ENCODE measurements around the gene OTOF.

OTOF gene

DNA sequence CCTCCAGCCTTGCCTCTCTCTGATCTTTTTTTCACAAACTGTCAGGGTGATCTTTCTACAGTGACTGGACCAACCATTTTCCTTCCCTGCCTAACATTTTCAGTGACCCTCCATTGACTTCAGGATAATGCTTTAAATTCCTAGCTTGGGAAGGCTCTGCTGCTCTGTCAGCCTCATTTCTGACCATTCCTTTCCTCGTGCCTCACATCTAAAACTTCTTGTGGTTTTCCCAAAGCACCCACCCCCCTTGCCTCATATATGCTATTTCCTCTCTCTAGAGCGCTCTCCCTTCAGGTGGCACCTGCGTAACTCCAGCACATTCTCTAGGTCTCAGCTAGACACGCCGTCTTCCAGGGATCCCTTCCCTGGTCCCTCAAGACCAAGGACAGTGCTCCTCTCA is 39.0 kb downstream of the OTOF start:
- no peaks in the 10 kb centered on the region for H3K36me3 ChIP-seq
- no peaks in the 10 kb centered on the region for H3K27me3 ChIP-seq
- no peaks in the 10 kb centered on the region for H3K9me3 ChIP-seq (replicated peaks in 1 of 11)
- H3K4me2 ChIP-seq, result no peak overlapping the region; a peak in 1 of 22 replicates
- H3K9ac ChIP-seq, result no peak overlapping the region
- H3K4me1 ChIP-seq, result 0 out of 20 replicates have a peak, but pooled peaks cover 0 to 5% (median 0%) of the 10 kb centered on the region in 10 experiments
- H3K4me3 ChIP-seq, result no peak overlapping the region
- TF ChIP-seq Cebpa-rat (IDR thresholded peaks at IDR 0.05), result no peak
- H4K20me1 ChIP-seq, result no peaks in the 10 kb centered on the region
- H3K27ac ChIP-seq, result no peak overlapping the region

DNA sequence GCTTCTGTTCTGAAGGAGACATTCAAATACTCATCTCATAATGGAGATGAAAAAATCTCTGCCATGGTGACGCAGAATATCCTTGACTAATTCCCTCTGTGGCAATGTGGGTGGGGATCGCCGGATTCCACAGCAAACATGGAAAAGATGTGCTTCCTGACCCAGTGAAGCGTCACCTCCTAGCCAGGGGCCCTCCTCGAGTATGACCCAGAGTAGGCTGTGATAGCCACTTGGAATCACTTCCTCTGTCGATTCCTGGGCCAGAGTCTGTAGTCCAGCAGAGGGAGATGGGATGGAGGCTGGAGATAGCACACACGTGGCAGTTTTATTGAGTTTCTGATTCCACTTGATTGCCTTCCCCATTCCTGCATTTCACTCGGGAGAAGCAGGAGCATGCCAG is 39.4 kb downstream of the OTOF start:
- no peak for TF ChIP-seq Cebpa-rat (IDR thresholded peaks at IDR 0.05)
- no peak overlapping the region for H3K9ac ChIP-seq
- no peaks in the 10 kb centered on the region for H3K36me3 ChIP-seq
- H3K4me1 ChIP-seq, result 0 out of 20 replicates have a peak, but pooled peaks cover 0 to 5% (median 0%) of the 10 kb centered on the region in 10 experiments
- no peaks in the 10 kb centered on the region for H3K9me3 ChIP-seq (replicated peaks in 1 of 11)
- no peaks in the 10 kb centered on the region for H3K27me3 ChIP-seq
- no peaks in the 10 kb centered on the region for H4K20me1 ChIP-seq
- H3K4me2 ChIP-seq, result no peak overlapping the region; a peak in 1 of 22 replicates
- H3K4me3 ChIP-seq, result no peak overlapping the region
- H3K27ac ChIP-seq, result no peak overlapping the region

DNA sequence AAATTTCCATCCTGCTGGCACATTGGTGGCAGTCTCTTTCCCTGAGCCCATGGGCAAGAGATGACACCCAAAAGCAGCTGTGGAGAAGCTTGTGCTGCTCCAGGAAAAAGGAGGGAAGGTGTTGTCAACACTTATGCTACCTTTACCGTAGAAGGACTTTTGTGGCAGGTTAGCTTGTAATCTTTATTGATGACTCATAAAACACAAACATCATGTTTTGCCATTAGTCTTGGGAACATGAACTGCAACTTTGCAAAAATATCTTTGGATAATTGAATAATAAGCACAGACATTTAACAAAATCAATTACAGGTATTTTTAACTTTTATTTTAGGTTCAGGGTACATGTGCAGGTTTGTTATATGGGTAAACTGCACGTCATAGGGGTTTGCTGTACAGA is 42.8 kb downstream of the OTOF start:
- Histone ChIP-seq H3K4me2 (no peak overlapping the region), H3K27me3 (no peaks in the 10 kb centered on the region), H3K9ac (no peak overlapping the region), H3K4me1 (0 out of 20 replicates have a peak, but pooled peaks cover 0 to 5% (median 0%) of the 10 kb centered on the region in 10 experiments), H4K20me1 (no peaks in the 10 kb centered on the region), H3K4me3 (no peak overlapping the region), H3K9me3 (replicated peaks in 1 of 11) (no peaks in the 10 kb centered on the region), H3K36me3 (no peaks in the 10 kb centered on the region), H3K27ac (no peak overlapping the region)
- TF ChIP-seq Cebpa-rat (IDR thresholded peaks at IDR 0.05), result no peak

DNA sequence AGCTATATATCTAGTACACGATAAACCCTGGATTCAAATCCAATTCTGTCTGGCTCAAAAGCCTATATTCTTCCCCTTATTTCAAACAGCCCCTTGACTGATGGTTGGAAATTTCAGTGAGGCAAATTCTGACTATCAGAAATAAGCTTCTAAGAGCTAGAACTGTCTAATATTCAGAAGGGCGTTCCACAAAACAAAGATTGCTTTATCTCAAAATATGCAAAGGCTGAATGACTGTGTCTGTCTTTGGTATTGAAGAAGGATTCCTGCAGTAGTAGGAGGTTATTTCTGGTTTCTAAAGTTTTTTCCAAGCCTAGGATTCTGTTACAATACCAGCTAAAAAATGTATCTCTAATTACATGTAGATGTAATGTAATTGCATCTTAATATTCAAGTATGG is 45.1 kb downstream of the OTOF start:
- H3K4me1 ChIP-seq, result no peaks in the 10 kb centered on the region
- no peaks in the 10 kb centered on the region for H4K20me1 ChIP-seq
- no peaks in the 10 kb centered on the region for H3K27me3 ChIP-seq
- no peaks in the 10 kb centered on the region for H3K36me3 ChIP-seq
- no peaks in the 10 kb centered on the region for H3K9me3 ChIP-seq (replicated peaks in 1 of 11)
- no peak overlapping the region for H3K4me3 ChIP-seq
- no peak for TF ChIP-seq Cebpa-rat (IDR thresholded peaks at IDR 0.05)
- no peak overlapping the region for H3K27ac ChIP-seq
- H3K9ac ChIP-seq, result no peak overlapping the region
- no peak overlapping the region for H3K4me2 ChIP-seq

DNA sequence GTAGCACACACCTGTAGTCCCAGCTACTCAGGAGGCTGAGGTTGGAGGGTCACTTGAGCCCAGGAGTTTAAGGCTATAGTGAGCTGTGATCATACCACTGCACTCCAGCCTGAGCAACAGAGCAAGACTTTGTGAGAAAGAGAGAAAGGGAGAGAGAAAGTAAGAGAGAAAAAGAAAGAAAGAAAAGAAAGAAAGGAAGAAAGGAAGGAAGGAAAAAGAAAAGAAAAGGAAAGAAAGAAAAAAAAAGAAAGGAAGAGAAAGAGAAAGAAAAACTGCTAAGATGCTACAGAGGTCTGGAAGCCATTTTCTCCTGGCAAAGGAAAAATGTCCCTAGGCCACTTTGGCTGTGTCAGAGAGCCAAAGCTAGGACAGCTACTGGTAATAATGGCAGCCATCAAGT is 45.6 kb downstream of the OTOF start:
- H3K27me3 ChIP-seq, result no peaks in the 10 kb centered on the region
- no peaks in the 10 kb centered on the region for H3K36me3 ChIP-seq
- H3K9ac ChIP-seq, result no peak overlapping the region
- no peaks in the 10 kb centered on the region for H3K9me3 ChIP-seq (replicated peaks in 1 of 11)
- H3K4me1 ChIP-seq, result no peaks in the 10 kb centered on the region
- no peak overlapping the region for H3K4me3 ChIP-seq
- H3K4me2 ChIP-seq, result no peak overlapping the region
- H3K27ac ChIP-seq, result no peak overlapping the region
- no peak for TF ChIP-seq Cebpa-rat (IDR thresholded peaks at IDR 0.05)
- H4K20me1 ChIP-seq, result no peaks in the 10 kb centered on the region

DNA sequence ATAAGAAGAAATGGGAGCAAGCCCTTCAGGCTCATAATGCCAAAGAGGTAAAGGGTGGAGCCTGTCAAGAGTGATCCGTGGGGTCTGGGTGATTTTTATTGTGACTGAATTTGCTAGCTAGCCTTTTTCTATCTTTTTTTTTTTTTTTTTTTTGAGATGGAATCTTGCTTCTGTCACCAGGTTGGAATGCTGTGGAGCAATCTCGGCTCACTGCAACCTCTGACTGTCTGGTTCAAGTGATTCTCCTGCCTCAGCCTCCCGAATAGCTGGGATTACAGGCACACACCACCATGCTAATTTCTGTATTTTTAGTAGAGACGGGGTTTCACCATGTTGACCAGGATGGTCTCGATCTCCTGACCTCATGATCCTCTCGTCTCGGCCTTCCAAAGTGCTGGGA is 47.1 kb downstream of the OTOF start:
- Histone ChIP-seq H4K20me1 (no peaks in the 10 kb centered on the region), H3K9ac (no peak overlapping the region), H3K4me2 (no peak overlapping the region), H3K4me3 (no peak overlapping the region), H3K9me3 (replicated peaks in 1 of 11) (no peaks in the 10 kb centered on the region), H3K36me3 (no peaks in the 10 kb centered on the region), H3K4me1 (no peaks in the 10 kb centered on the region), H3K27ac (no peak overlapping the region), H3K27me3 (no peaks in the 10 kb centered on the region)
- TF ChIP-seq Cebpa-rat (IDR thresholded peaks at IDR 0.05), result no peak

DNA sequence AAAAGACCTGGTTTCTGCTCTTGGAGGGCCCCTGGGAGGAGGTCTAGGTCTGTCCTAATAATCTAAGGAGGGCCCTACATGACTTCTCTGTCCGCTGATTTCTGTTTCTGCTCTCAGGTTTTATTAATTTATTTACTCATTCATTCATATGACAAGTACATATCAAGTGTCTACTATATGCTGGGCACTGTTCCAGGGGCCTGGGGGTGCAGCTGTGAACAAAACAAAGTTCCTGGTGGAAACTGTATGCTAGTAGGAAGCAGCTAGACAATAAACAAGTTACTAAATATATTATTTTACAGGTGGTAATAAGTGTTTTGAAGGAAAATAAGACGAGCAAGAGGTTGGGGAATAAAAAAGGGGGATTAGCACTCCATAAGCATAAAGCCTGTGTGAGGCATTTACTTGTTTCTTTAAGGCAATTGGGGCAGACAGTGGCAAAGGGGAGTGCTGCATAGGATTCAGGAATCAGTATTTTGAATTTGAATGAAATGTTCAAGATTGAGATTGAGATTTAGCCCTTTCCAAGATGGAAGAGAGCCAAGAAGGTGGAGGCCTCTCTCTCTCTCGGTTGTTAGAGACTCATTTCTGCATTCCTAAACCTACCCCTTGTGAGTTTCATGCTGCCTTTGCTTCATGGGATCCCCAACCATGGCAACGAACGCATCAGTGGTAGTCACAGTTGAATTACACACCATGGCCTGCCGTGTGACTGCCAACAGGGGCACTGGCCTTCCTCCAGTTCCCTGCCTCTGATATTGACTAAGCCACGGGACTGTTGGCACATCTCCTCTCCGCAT is 47.9 kb downstream of the OTOF start:
- Histone ChIP-seq H3K9ac (no peak overlapping the region), H3K27ac (no peak overlapping the region), H3K4me2 (no peak overlapping the region), H3K9me3 (replicated peaks in 1 of 11) (no peaks in the 10 kb centered on the region), H4K20me1 (no peaks in the 10 kb centered on the region), H3K4me3 (no peak overlapping the region), H3K4me1 (no peaks in the 10 kb centered on the region), H3K27me3 (no peaks in the 10 kb centered on the region), H3K36me3 (no peaks in the 10 kb centered on the region)
- no peak for TF ChIP-seq Cebpa-rat (IDR thresholded peaks at IDR 0.05)

DNA sequence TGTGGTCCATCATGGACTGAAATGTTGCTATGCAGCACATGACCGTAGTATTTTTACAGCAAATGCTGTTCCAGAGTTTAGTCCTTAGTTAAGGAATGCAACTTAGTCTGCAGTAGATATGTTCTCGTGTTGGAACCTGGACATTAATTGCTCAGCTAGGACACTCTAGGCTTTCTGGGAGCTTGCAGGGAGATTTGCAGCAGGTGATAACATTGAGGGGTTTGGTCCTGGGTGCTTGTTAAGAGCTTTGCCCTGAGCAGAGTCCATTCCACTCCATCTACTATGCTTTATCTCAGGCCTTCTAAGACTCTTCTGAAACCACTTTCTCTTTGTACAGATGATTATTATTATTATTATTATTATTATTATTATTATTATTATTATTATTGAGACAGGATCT is 49.1 kb downstream of the OTOF start:
- H3K36me3 ChIP-seq, result no peaks in the 10 kb centered on the region
- no peak overlapping the region for H3K4me2 ChIP-seq
- no peaks in the 10 kb centered on the region for H3K9me3 ChIP-seq (replicated peaks in 1 of 11)
- H3K27ac ChIP-seq, result no peak overlapping the region
- no peaks in the 10 kb centered on the region for H4K20me1 ChIP-seq
- H3K4me3 ChIP-seq, result no peak overlapping the region
- TF ChIP-seq Cebpa-rat (IDR thresholded peaks at IDR 0.05), result no peak
- H3K4me1 ChIP-seq, result no peaks in the 10 kb centered on the region
- H3K9ac ChIP-seq, result no peak overlapping the region
- H3K27me3 ChIP-seq, result no peaks in the 10 kb centered on the region

DNA sequence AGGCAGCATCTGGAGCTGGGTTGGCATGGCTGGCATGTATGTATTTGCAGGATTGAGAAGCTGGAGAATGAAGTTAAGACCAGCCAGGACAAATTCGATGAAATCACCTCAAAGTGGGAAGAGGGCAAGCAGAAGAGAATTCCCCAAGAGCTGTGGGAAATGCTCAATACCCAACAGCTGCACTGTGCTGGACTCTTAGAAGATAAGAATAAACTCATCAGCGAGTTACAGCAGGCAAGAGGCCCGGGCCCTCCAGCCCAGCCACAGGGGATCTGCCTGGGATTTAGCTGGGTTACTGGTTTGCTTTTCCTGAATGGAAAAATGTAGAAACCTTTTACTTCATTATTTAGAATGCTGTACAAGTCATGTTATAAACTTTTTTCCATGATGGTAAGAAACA is 53.7 kb downstream of the OTOF start:
- Histone ChIP-seq H3K4me2 (no peak overlapping the region), H3K27ac (no peak overlapping the region), H3K4me3 (no peak overlapping the region), H4K20me1 (no peaks in the 10 kb centered on the region), H3K9ac (no peak overlapping the region), H3K27me3 (no peaks in the 10 kb centered on the region), H3K4me1 (peaks cover 0 to 9% (median 3%) of the 10 kb centered on the region in 10 experiments; a peak in 4 of 20 replicates), H3K36me3 (no peaks in the 10 kb centered on the region), H3K9me3 (replicated peaks in 1 of 11) (no peaks in the 10 kb centered on the region)
- no peak for TF ChIP-seq Cebpa-rat (IDR thresholded peaks at IDR 0.05)

DNA sequence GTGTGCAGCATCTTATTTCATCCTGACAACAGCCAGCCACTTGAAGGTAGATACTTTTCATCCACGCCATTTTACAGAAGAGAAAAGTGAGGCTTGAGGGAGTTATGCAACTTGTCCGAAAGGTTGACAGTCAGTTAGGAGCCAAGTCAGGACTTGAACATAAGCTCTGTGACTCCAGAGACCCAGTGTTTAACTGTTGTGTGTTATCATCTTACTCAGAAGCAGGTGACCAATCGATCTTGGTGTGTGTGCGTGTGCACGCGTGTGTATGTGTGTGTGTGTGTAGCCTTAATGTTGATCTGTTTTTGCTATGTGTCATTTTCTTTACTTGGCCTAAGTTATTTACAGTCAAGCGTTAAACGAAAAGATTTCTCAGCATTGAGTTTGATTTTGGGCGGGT is 54.2 kb downstream of the OTOF start:
- TF ChIP-seq Cebpa-rat (IDR thresholded peaks at IDR 0.05), result no peak
- H3K4me1 ChIP-seq, result peaks cover 0 to 9% (median 3%) of the 10 kb centered on the region in 10 experiments; a peak in 4 of 20 replicates
- peak overlapping the region in 6 of 11 experiments; percentile 3 to 25 (median 11); a peak in 4 of 22 replicates for H3K4me2 ChIP-seq
- H3K27me3 ChIP-seq, result no peaks in the 10 kb centered on the region
- no peaks in the 10 kb centered on the region for H3K9me3 ChIP-seq (replicated peaks in 1 of 11)
- no peaks in the 10 kb centered on the region for H4K20me1 ChIP-seq
- no peak overlapping the region for H3K4me3 ChIP-seq
- no peak overlapping the region for H3K9ac ChIP-seq
- H3K27ac ChIP-seq, result no peak overlapping the region
- H3K36me3 ChIP-seq, result no peaks in the 10 kb centered on the region

Measured in BLaER1 treated with 17β-estradiol and CSF1 and Interleukin-3, amounts not matched to agents 10 nM and 100 nM (cell line).